GM12892 (cell line): ENCODE results near the gene ACSS1.

ENCODE experiments used
- POLR2A ChIP-seq: IDR thresholded peaks from 2 replicates; pipeline ENCODE4 v1.6.1; 2011; ENCODE audit warnings: low read depth, low read length, control low read depth
- POLR2AphosphoS5 ChIP-seq: IDR thresholded peaks from 2 replicates; pipeline ENCODE4 v1.6.1; 2011; ENCODE audit warnings: low read depth, low read length, control low read depth
- TAF1 ChIP-seq: IDR thresholded peaks from 2 replicates; pipeline ENCODE4 v1.6.1; 2011; ENCODE audit warnings: low read depth, mild to moderate bottlenecking, control low read depth, low read length, borderline replicate concordance

- no peak for TF ChIP-seq TAF1
- no peak for TF ChIP-seq POLR2AphosphoS5
- TF ChIP-seq POLR2A: no peak
Measured at GRCh38 chr20:25061103-25061799, 3.3 kb upstream of the ACSS1 start.
